GM23338 (cell line): ENCODE measurements around the gene SIN3B. TPM values are rescaled to one million over a fixed set of nuclear protein-coding genes. Genes with fewer than 3 reads are reported as not detected.
A peak's percentile ranks its signal among the peaks of the same experiment; 100 is the strongest.

Experiments used
- ATAC-seq: fragments of 200-7000 bp; cut with Tn5 transposase; 3 replicates; pipeline ENCODE4 v1.9.1; 2020
- DNase-seq: peaks from one replicate; pipeline ENCODE4 v3.0.0-alpha.2; 2015; ENCODE audit warnings: low spot score
- H2AFZ ChIP-seq: fragments of 200-600 bp; sonication (generic); 2 replicates; pipeline ENCODE4 v1.8.0; 2016; ENCODE audit warnings: antibody characterized with exemption, mild to moderate bottlenecking, moderate library complexity
- H3F3A ChIP-seq: fragments of 200-600 bp; sonication (generic); replicated peaks from 2 replicates; pipeline ENCODE4 v1.8.0; 2017; ENCODE audit warnings: antibody characterized with exemption, mixed run types, low read depth
- H3K27ac ChIP-seq: fragments of 200-600 bp; sonication (generic); 2 replicates; pipeline ENCODE4 v1.6.1; 2016; ENCODE audit warnings: low read depth
- H3K27me3 ChIP-seq: fragments of 200-600 bp; sonication (generic); 2 replicates; pipeline ENCODE4 v1.8.0; 2016; ENCODE audit warnings: mild to moderate bottlenecking, mixed run types, moderate library complexity; ENCODE audit not compliant: insufficient read depth
- H3K36me3 ChIP-seq: fragments of 200-600 bp; sonication (generic); 2 replicates; pipeline ENCODE4 v1.8.0; 2016; ENCODE audit warnings: mild to moderate bottlenecking; ENCODE audit not compliant: insufficient read depth
- H3K4me1 ChIP-seq: fragments of 200-600 bp; sonication (generic); 2 replicates; pipeline ENCODE4 v1.8.0; 2016; ENCODE audit warnings: mild to moderate bottlenecking, moderate library complexity; ENCODE audit not compliant: insufficient read depth
- H3K4me2 ChIP-seq: fragments of 200-600 bp; sonication (generic); 2 replicates; pipeline ENCODE4 v1.7.1; 2017; ENCODE audit warnings: mixed run types
- H3K4me3 ChIP-seq: fragments of 200-600 bp; sonication (generic); 2 replicates; pipeline ENCODE4 v1.6.1; 2016; ENCODE audit warnings: mixed run types
- H3K79me2 ChIP-seq: fragments of 200-600 bp; sonication (generic); replicated peaks from 2 replicates; pipeline ENCODE4 v1.8.0; 2017; ENCODE audit warnings: mild to moderate bottlenecking; ENCODE audit not compliant: insufficient read depth
- H3K9me2 ChIP-seq: fragments of 200-600 bp; sonication (generic); 2 replicates; pipeline ENCODE4 v1.8.0; 2017; ENCODE audit not compliant: insufficient read depth
- H4K20me1 ChIP-seq: fragments of 200-600 bp; sonication (generic); replicated peaks from 2 replicates; pipeline ENCODE4 v1.8.0; 2017; ENCODE audit warnings: mild to moderate bottlenecking; ENCODE audit not compliant: insufficient read depth
- H3K27ac Mint-ChIP-seq: 2 replicates; pipeline ENCODE4 v1.8.0; 2020; ENCODE audit warnings: inconsistent platforms, mild to moderate bottlenecking, moderate library complexity, mixed read lengths
- H3K27me3 Mint-ChIP-seq: 3 replicates; pipeline ENCODE4 v1.8.0; 2022; ENCODE audit warnings: low read depth, mild to moderate bottlenecking, moderate library complexity, mixed read lengths, inconsistent platforms; ENCODE audit not compliant: insufficient read depth, poor library complexity
- H3K36me3 Mint-ChIP-seq: 3 replicates; pipeline ENCODE4 v1.8.0; 2021; ENCODE audit warnings: low read depth, mild to moderate bottlenecking, inconsistent platforms, moderate library complexity, mixed read lengths
- H3K4me1 Mint-ChIP-seq: 3 replicates; pipeline ENCODE4 v1.8.0; 2020; ENCODE audit warnings: mild to moderate bottlenecking, inconsistent platforms, mixed read lengths
- H3K4me3 Mint-ChIP-seq: 3 replicates; pipeline ENCODE4 v1.8.0; 2021; ENCODE audit warnings: moderate library complexity, mild to moderate bottlenecking, inconsistent platforms, mixed read lengths
- H3K9me3 Mint-ChIP-seq: 3 replicates; pipeline ENCODE4 v1.8.0; 2020; ENCODE audit warnings: moderate library complexity, mild to moderate bottlenecking, inconsistent platforms, mixed read lengths
- CREB1 ChIP-seq: fragments of 250-450 bp; sonication (Bioruptor Pico); IDR thresholded peaks from 2 replicates; pipeline ENCODE4 v1.5.0; 2020; ENCODE audit warnings: low read depth, mild to moderate bottlenecking, moderate library complexity
- CTCF ChIP-seq, 2 experiments: fragments of 200-600 bp in 1 of 2; sonication (generic) in 1 of 2; conservative IDR thresholded peaks; 2 replicates each; pipeline versions ENCODE4 v1.5.1 to v1.6.1; 2016 to 2017; ENCODE audit warnings: antibody characterized with exemption in 2 of 2, low read depth in 2 of 2, mild to moderate bottlenecking in 2 of 2, moderate library complexity in 1 of 2
- ETS1 ChIP-seq: IDR thresholded peaks from 2 replicates; pipeline ENCODE4 v1.6.1; 2016; ENCODE audit warnings: antibody characterized with exemption
- EZH2 ChIP-seq: fragments of 200-600 bp; sonication (generic); IDR thresholded peaks from one replicate; pipeline ENCODE4 v1.8.0; 2017; ENCODE audit warnings: antibody characterized with exemption, mild to moderate bottlenecking, low read depth; ENCODE audit not compliant: unreplicated experiment
- EZH2phosphoT487 ChIP-seq: fragments of 200-600 bp; sonication (generic); IDR thresholded peaks from one replicate; pipeline ENCODE4 v1.8.1; 2018; ENCODE audit warnings: antibody characterized with exemption; ENCODE audit not compliant: unreplicated experiment
- JUNB ChIP-seq: IDR thresholded peaks from one replicate; pipeline ENCODE4 v1.6.1; 2016; ENCODE audit warnings: antibody characterized with exemption; ENCODE audit not compliant: unreplicated experiment
- NANOG ChIP-seq: IDR thresholded peaks from 2 replicates; pipeline ENCODE4 v1.6.1; 2016; ENCODE audit warnings: antibody characterized with exemption, borderline replicate concordance
- POLR2AphosphoS5 ChIP-seq: IDR thresholded peaks from 2 replicates; pipeline ENCODE4 v1.6.1; 2016; ENCODE audit warnings: antibody characterized with exemption, low read depth
- REST ChIP-seq: IDR thresholded peaks from one replicate; pipeline ENCODE4 v1.6.1; 2018; ENCODE audit warnings: antibody characterized with exemption; ENCODE audit not compliant: unreplicated experiment
- STAT1 ChIP-seq: IDR thresholded peaks from one replicate; pipeline ENCODE4 v1.6.1; 2016; ENCODE audit warnings: antibody characterized with exemption; ENCODE audit not compliant: unreplicated experiment
- ZNF114 ChIP-seq: fragments of 250-450 bp; sonication (Bioruptor Pico); IDR thresholded peaks from 2 replicates; pipeline ENCODE4 v1.5.0; 2020; ENCODE audit warnings: mild to moderate bottlenecking, moderate library complexity
- ZNF331 ChIP-seq: fragments of 250-450 bp; sonication (Bioruptor Pico); IDR thresholded peaks from 2 replicates; pipeline ENCODE4 v1.5.0; 2020; ENCODE audit warnings: low read depth, mild to moderate bottlenecking, moderate library complexity
- ZNF462 ChIP-seq: fragments of 250-450 bp; sonication (Bioruptor Pico); IDR thresholded peaks from 2 replicates; pipeline ENCODE4 v1.5.0; 2020; ENCODE audit warnings: mild to moderate bottlenecking, moderate library complexity
- polyA plus RNA-seq: library from polyadenylated mRNA; unstranded; fragments of >200 nt; fragmentation: Nextera tagmentation; extraction: Ambion mirVana; gene quantifications from 2 replicates; pipeline ENCODE4 v1.2.1, GENCODE V29; 2016
- total RNA-seq: library from RNA; depleted of rRNA; stranded (reverse); fragments of >200 nt; shearing (Covaris generic); gene quantifications from 2 replicates; pipeline ENCODE4 v1.2.3, GENCODE V29; 2014

SIN3B gene
- total and polyA plus RNA-seq, 2 experiments from 2014 or later: 37.6 to 68.6 TPM

GRCh38 chr19:16888629-16889365 is 59.6 kb downstream of the SIN3B start, which contains the start of gene F2RL3:
F2RL3 (plus strand) TSS chr19:16888999; CDS start chr19:16889190, 191 bp downstream.
- H3K4me1 Mint-ChIP-seq: peaks cover 3% of the 10 kb centered on the region; the same call in 2 of the 3 replicates
- Histone ChIP-seq H3K9me2 (no peaks in the 10 kb centered on the region), H4K20me1 (no peaks in the 10 kb centered on the region), H3K36me3 (no peaks in the 10 kb centered on the region), H3K4me1 (no peaks in the 10 kb centered on the region; the same call in 1 of the 2 replicates), H3K27ac (no peak within 1 kb of the TSS), H3K4me2 (no peak within 1 kb of the TSS), H3F3A (no peaks in the 10 kb centered on the region), H2AFZ (no peak within 1 kb of the TSS), H3K4me3 (no peak within 1 kb of the TSS), H3K79me2 (no peaks in the 10 kb centered on the region), H3K27me3 (no peaks in the 10 kb centered on the region)
- peak; percentile 39 for DNase-seq
- H3K27me3 Mint-ChIP-seq: peaks cover 6% of the 10 kb centered on the region
- no peak within 1 kb of the TSS for H3K4me3 Mint-ChIP-seq
- TF ChIP-seq EZH2phosphoT487 (no peak), JUNB (no peak), REST (no peak), ZNF462 (no peak), ZNF331 (CRISPR knock-in tag) (no peak), NANOG (no peak), STAT1 (no peak), EZH2 (no peak), CREB1 (CRISPR knock-in tag) (no peak), POLR2AphosphoS5 (no peak), CTCF (conservative IDR thresholded peaks at IDR 0.05; ENCODE audit: low read depth in 2 of 2) (no peak), ETS1 (no peak), ZNF114 (CRISPR knock-in tag) (no peak)
- H3K27ac Mint-ChIP-seq: no peak within 1 kb of the TSS
- peaks cover 2% of the 10 kb centered on the region; the same call in 1 of the 3 replicates for H3K9me3 Mint-ChIP-seq
- no peaks in the 10 kb centered on the region for H3K36me3 Mint-ChIP-seq
- ATAC-seq: peak; percentile 7; the same call in 2 of the 3 replicates
